ENCODE results near the gene ZNF273. TPM values are rescaled to one million over a fixed set of nuclear protein-coding genes. Genes with fewer than 3 reads are reported as not detected.
"Not testable (repeated sequence)": the region's sequence is repeated elsewhere in the genome, so short reads cannot be mapped to it uniquely, and the experiment has no call there.

Gene ZNF273
- total RNA-seq, 2 experiments from 2014 or later = 11.3 to 11.9 TPM

DNA sequence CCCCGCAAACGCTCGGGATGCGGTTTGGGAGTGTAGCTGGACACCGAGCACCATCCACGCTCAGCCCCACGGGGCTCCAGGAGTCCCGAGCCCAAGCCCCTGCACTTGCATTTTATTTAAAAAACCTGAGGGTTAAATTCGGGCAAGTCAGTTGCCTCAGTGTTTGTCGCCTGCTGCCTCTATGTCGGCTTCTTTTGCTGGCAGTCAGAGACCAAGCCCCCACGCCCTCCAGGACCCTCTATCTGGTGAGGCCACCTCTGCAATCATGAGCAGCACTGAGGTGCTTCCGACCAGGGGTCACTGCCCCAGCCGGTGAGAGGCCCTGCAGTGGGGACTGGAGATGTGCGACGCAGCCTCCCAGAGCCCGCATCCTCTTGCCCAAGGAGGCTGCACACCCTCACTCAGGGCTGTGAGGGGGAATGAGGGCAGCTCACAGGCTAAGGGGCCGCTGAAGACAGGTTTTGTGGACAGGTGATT lies 13.3 kb upstream of the ZNF273 start:
- TF ChIP-seq, protein P1, sequence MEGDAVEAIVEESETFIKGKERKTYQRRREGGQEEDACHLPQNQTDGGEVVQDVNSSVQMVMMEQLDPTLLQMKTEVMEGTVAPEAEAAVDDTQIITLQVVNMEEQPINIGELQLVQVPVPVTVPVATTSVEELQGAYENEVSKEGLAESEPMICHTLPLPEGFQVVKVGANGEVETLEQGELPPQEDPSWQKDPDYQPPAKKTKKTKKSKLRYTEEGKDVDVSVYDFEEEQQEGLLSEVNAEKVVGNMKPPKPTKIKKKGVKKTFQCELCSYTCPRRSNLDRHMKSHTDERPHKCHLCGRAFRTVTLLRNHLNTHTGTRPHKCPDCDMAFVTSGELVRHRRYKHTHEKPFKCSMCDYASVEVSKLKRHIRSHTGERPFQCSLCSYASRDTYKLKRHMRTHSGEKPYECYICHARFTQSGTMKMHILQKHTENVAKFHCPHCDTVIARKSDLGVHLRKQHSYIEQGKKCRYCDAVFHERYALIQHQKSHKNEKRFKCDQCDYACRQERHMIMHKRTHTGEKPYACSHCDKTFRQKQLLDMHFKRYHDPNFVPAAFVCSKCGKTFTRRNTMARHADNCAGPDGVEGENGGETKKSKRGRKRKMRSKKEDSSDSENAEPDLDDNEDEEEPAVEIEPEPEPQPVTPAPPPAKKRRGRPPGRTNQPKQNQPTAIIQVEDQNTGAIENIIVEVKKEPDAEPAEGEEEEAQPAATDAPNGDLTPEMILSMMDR (IDR thresholded peaks at IDR 0.05) = no peak
- peaks cover 36% of the 10 kb centered on the region for H3K27me3 Mint-ChIP-seq
- H3K36me3 Mint-ChIP-seq (ENCODE audit: low read depth) = no peaks in the 10 kb centered on the region
- ATAC-seq (no peak), DNase-seq (no peak)
- no peaks in the 10 kb centered on the region for H3K9me3 Mint-ChIP-seq
- intact Hi-C loops (cut with micrococcal nuclease) = no loop called here
- H3K4me3 Mint-ChIP-seq = peak overlapping the region; percentile 31
- no peak overlapping the region for H3K27ac Mint-ChIP-seq
- CTCF ChIA-PET = no interaction called here
- POLR2A ChIA-PET = no interaction called here
- H3K4me1 Mint-ChIP-seq (ENCODE audit: low read depth) = peaks cover 16% of the 10 kb centered on the region

DNA sequence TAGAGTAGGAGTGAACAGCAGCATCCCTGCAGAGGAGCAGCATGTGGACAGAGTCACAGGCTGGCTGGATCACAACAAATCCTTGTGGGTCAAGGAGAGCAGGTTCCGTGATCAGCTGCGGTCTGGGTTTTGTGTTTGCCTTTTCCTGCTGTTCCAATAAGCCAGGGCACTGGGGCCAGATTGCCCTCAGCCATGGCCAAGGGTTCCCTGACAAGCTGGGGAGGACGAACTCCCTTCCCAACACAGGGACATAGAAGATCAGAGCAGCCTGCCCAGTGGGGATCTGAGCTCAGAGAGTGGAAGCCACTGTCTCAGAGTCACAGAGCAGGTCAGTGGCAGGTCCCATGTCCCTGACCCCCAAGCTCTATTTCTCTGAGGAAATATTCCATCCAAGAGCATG lies 12.8 kb upstream of the ZNF273 start:
- intact Hi-C loops (cut with micrococcal nuclease); H3K9me3 Mint-ChIP-seq; DNase-seq; ATAC-seq; H3K36me3 Mint-ChIP-seq (ENCODE audit: low read depth); H3K4me3 Mint-ChIP-seq; H3K27ac Mint-ChIP-seq; CTCF ChIA-PET: not testable (repeated sequence)
- POLR2A ChIA-PET = interaction anchor here (0.8 kb wide), 1 partner anchor 13 kb away, joined by 5 read pairs; the partner anchor contains the start of gene ZNF273
- Mint-ChIP-seq H3K4me1 (ENCODE audit: low read depth) (peaks cover 16% of the 10 kb centered on the region), H3K27me3 (peaks cover 36% of the 10 kb centered on the region)

DNA sequence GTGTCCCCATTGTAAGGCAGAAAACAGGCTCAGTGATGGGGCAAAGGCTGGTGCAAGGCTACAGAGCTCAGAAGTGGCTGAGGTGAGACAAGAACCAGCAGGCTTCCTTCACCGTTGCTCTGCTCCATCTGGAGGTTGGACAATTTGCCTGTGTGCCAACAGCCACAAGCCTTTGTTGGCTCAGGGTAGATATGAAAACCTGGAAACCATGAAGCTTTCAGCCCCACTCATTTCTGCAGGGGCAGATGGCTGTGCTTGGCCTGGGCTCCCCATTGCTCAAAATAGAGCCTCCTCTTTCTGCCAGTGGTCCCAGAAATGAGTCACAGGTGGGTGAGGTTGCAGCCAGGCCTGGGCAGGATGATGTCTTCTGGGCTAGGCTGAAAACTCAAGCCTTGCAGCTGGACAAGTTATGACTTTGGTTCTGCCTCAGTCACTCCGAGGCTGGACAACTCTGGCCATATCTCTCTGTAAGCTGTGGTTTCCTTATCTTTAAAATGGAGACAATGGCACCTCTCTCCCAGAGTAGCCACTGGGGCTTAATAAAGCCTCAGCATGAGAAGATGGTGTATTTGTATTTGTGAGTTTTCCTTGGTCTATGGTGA lies 12.2 kb upstream of the ZNF273 start:
- H3K36me3 Mint-ChIP-seq (ENCODE audit: low read depth) = no peaks in the 10 kb centered on the region
- intact Hi-C loops (cut with micrococcal nuclease) = no loop called here
- ChIA-PET POLR2A (interaction anchor here (0.8 kb wide), 1 partner anchor 12 kb away, joined by 5 read pairs; the partner anchor contains the start of gene ZNF273), CTCF (no interaction called here)
- TF ChIP-seq, protein P1 (IDR thresholded peaks at IDR 0.05) = no peak
- no peaks in the 10 kb centered on the region for H3K9me3 Mint-ChIP-seq
- no peak for DNase-seq
- H3K4me1 Mint-ChIP-seq (ENCODE audit: low read depth) = peaks cover 16% of the 10 kb centered on the region
- H3K27ac Mint-ChIP-seq = no peak overlapping the region
- H3K4me3 Mint-ChIP-seq = no peak overlapping the region
- no peak for ATAC-seq
- peaks cover 32% of the 10 kb centered on the region for H3K27me3 Mint-ChIP-seq

DNA sequence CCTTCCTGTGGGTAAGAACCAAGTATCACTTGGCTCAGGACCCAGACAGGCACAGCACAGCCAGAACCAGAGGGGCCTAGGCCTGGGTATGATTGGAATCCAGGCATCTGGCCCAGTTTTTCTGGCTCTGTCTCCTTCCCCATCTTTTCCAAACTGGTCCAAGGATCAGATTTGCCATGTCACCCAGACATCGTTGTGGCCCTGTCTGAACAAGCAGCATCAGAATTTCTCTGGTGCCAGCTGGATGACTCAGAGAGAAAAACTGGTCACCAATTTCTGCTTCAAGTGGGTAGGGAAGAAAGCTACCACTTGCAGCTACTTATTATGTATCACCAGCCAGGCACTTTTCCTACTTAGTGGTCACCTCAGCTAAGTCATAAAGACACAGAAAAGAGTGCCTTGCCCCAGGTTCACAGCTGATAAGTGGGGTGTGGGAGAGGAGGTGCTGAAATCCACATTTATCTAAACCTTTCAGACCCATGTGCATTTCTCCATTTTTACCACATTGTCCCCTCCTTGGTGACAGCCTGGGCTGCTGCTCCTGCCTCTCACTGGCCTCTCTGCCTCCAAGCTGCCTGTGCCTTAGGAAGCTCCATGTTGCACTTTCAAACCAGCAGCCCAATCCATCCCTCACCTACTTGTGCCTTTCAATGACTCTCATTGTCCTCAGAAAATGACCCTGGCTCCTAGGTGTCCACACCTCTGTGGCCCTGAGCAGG lies 11.6 kb upstream of the ZNF273 start:
- H3K27me3 Mint-ChIP-seq = peaks cover 29% of the 10 kb centered on the region
- H3K9me3 Mint-ChIP-seq; ATAC-seq; CTCF ChIA-PET; DNase-seq; intact Hi-C loops (cut with micrococcal nuclease); H3K4me3 Mint-ChIP-seq; H3K27ac Mint-ChIP-seq; POLR2A ChIA-PET; H3K36me3 Mint-ChIP-seq (ENCODE audit: low read depth): not testable (repeated sequence)
- H3K4me1 Mint-ChIP-seq (ENCODE audit: low read depth) = peaks cover 14% of the 10 kb centered on the region

DNA sequence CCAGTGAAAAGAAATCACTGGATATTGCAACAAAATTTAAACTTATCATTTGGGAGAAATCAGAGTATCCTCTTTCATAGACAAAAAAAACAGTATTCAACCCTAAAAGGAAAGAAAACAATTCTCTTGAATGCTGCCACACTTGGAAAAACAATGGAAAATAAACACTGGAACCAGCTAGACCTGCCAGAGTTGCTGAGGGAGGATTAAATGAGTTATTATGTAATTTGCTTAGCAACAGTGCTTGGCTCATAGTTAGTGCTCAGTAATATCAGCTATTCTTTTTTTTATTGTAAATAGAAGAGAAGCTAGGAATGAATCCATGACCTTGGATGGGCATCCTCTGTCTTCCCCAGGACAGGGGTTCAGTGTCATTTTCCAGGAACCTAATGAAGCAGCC lies 11.0 kb upstream of the ZNF273 start:
- ATAC-seq (no peak), DNase-seq (no peak)
- ChIA-PET CTCF (no interaction called here), POLR2A (interaction anchor here (1.1 kb wide), 1 partner anchor 11 kb away, joined by 5 read pairs; the partner anchor contains the start of gene ZNF273)
- Mint-ChIP-seq H3K36me3 (ENCODE audit: low read depth) (no peaks in the 10 kb centered on the region), H3K27me3 (peaks cover 23% of the 10 kb centered on the region), H3K9me3 (no peaks in the 10 kb centered on the region), H3K27ac (no peak overlapping the region), H3K4me3 (no peak overlapping the region), H3K4me1 (ENCODE audit: low read depth) (peaks cover 8% of the 10 kb centered on the region)
- intact Hi-C loops (cut with micrococcal nuclease) = no loop called here
- TF ChIP-seq, protein P1 (IDR thresholded peaks at IDR 0.05) = no peak
